Uterus (tissue), 2 donors: ENCODE data around the gene EDAR.

ENCODE experiments used
- CTCF ChIP-seq, 4 experiments: fragments of 200-600 bp in 2 of 4; fragments of 450-650 bp in 2 of 4; sonication (generic) in 2 of 4; IDR thresholded peaks; one replicate each; pipeline ENCODE4 v1.5.1; 2016 to 2019; ENCODE audit warnings: antibody characterized with exemption in 4 of 4, mild to moderate bottlenecking in 2 of 4, moderate library complexity in 1 of 4
- POLR2A ChIP-seq, 2 donors: fragments of 450-650 bp; IDR thresholded peaks; one replicate each; pipeline ENCODE4 v1.6.1; 2016; ENCODE audit warnings: antibody characterized with exemption in 2 of 2, mild to moderate bottlenecking in 1 of 2, moderate library complexity in 1 of 2

DNA sequence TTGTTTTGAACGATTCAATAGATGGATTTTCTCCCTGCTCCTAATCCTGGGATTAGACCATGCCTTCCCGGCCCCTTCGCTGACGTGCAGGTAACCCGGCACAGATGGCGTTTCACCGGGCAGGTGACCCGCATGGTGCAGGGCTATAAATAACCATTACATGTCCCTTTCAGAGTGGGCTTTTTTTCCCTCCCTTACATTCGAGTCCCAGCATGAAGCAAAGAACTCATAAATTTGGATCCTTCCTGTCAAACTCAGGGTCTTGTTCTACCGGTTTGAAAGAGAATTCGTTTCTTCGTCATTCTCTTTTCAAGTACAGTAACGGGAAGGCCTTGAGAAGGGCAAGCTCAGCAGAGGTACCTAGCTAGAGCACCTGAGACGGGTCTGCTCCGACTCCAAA, 46.1 kb downstream of the EDAR start:
- TF ChIP-seq CTCF (IDR thresholded peaks at IDR 0.05) (no peak), POLR2A (IDR thresholded peaks at IDR 0.05) (no peak)
